GM12878 (cell line): Measurements from ENCODE around the gene FGF1. TPM values are rescaled to one million over a fixed set of nuclear protein-coding genes. Genes with fewer than 3 reads are reported as not detected.

Source experiments
- ATAC-seq: fragments of 200-7000 bp; cut with Tn5 transposase; 3 replicates; pipeline ENCODE4 v1.9.1; 2020; ENCODE audit warnings: mild to moderate bottlenecking, moderate library complexity
- BruUV-seq: library from RNA; stranded (reverse); fragments of 400-500 nt; replicated peaks from 2 replicates; lab custom pipeline; 2021; lab: Mats Ljungman, UMichigan
- CTCF ChIA-PET: fragments of 300-600 bp; sonication (Branson Sonifier 250); formaldehyde crosslinking; extraction: SDS; loops from one replicate; lab custom pipeline; 2021; ENCODE audit warnings: inconsistent platforms; lab: Yijun Ruan, JAX
- POLR2A ChIA-PET: fragments of 350-600 bp; formaldehyde crosslinking; extraction: SDS; loops from one replicate; lab custom pipeline; 2021; ENCODE audit warnings: inconsistent platforms; lab: Charles Lee
- RAD21 ChIA-PET: fragments of 300-600 bp; sonication (Branson Sonifier 250); formaldehyde crosslinking; loops from one replicate; lab custom pipeline; 2023; ENCODE audit warnings: antibody characterized with exemption; ENCODE audit not compliant: unreplicated experiment; lab: Charles Lee
- SMC1A ChIA-PET: fragments of 300-600 bp; sonication (Branson Sonifier 250); formaldehyde crosslinking; loops from one replicate; lab custom pipeline; 2023; ENCODE audit not compliant: unreplicated experiment, uncharacterized antibody; lab: Charles Lee
- DNase-seq: peaks from one replicate; pipeline ENCODE4 v3.0.0-alpha.2; 2011; ENCODE audit warnings: low read depth, low spot score
- FAIRE-seq: peaks from 3 replicates; lab custom pipeline; 2011; peaks lifted over from hg19 to GRCh38; lab: Jason Lieb, UNC
- H2AFZ ChIP-seq: 2 replicates; pipeline ENCODE4 v1.6.0; 2011; ENCODE audit warnings: low read depth, low read length, control low read depth; ENCODE audit not compliant: control insufficient read depth
- H3K27ac ChIP-seq: 2 replicates; pipeline ENCODE4 v1.5.1; 2011; ENCODE audit warnings: control low read depth; ENCODE audit not compliant: control insufficient read depth, insufficient read depth
- H3K27me3 ChIP-seq, 2 experiments: replicated peaks in 1 of 2; 2 replicates each; pipeline versions ENCODE4 v1.6.0 to v1.6.1; 2011; ENCODE audit warnings: low read length in 1 of 2; ENCODE audit not compliant: control insufficient read depth in 2 of 2, insufficient read depth in 2 of 2
- H3K36me3 ChIP-seq, 2 experiments: 2 replicates each; pipeline ENCODE4 v1.5.1; 2011; ENCODE audit warnings: low read length in 1 of 2; ENCODE audit not compliant: control insufficient read depth in 2 of 2, insufficient read depth in 2 of 2
- H3K4me1 ChIP-seq: 2 replicates; pipeline ENCODE4 v1.6.1; 2011; ENCODE audit warnings: mild to moderate bottlenecking, low read length, moderate library complexity, mixed read lengths; ENCODE audit not compliant: control insufficient read depth, insufficient read depth
- H3K4me2 ChIP-seq: 2 replicates; pipeline ENCODE4 v1.6.0; 2011; ENCODE audit warnings: control low read depth; ENCODE audit not compliant: control insufficient read depth, insufficient read depth
- H3K4me3 ChIP-seq: fragments of 200-600 bp; sonication (generic); 2 replicates; pipeline ENCODE4 v1.5.1; 2016
- H3K79me2 ChIP-seq: 2 replicates; pipeline ENCODE4 v1.6.0; 2011; ENCODE audit warnings: low read length; ENCODE audit not compliant: control insufficient read depth, insufficient read depth
- H3K9ac ChIP-seq: 2 replicates; pipeline ENCODE4 v1.8.0; 2011; ENCODE audit warnings: low read length, control low read depth, mixed read lengths; ENCODE audit not compliant: control insufficient read depth, insufficient read depth
- H3K9me3 ChIP-seq: replicated peaks from 3 replicates; pipeline ENCODE4 v1.5.1; 2011; ENCODE audit warnings: mild to moderate bottlenecking, low read length; ENCODE audit not compliant: control insufficient read depth, insufficient read depth
- H4K20me1 ChIP-seq: 2 replicates; pipeline ENCODE4 v1.6.0; 2011; ENCODE audit not compliant: control insufficient read depth, insufficient read depth
- CEBPZ ChIP-seq: fragments of 150-350 bp; IDR thresholded peaks from 2 replicates; pipeline ENCODE4 v1.6.1; 2016; ENCODE audit warnings: low read depth, low read length
- CREB1 ChIP-seq: IDR thresholded peaks from 2 replicates; pipeline ENCODE4 v1.6.1; 2012; ENCODE audit warnings: low read depth, mild to moderate bottlenecking, inconsistent platforms
- CREM ChIP-seq: IDR thresholded peaks from 2 replicates; pipeline ENCODE4 v1.6.1; 2014; ENCODE audit warnings: antibody characterized with exemption, low read depth
- E2F4 ChIP-seq: IDR thresholded peaks from 2 replicates; pipeline ENCODE4 v1.6.1; 2012; ENCODE audit warnings: low read depth, low read length, improper control_type of control experiment
- NR2C1 ChIP-seq: fragments of 450-650 bp; IDR thresholded peaks from 2 replicates; pipeline ENCODE4 v1.6.1; 2017; ENCODE audit warnings: antibody characterized with exemption, mild to moderate bottlenecking, moderate library complexity
- SPI1 ChIP-seq: IDR thresholded peaks from 2 replicates; pipeline ENCODE4 v1.6.1; 2011; ENCODE audit warnings: low read depth, mild to moderate bottlenecking, low read length, moderate library complexity, borderline replicate concordance; ENCODE audit not compliant: insufficient read depth
- SRF ChIP-seq, 2 experiments: IDR thresholded peaks; 2 replicates each; pipeline ENCODE4 v1.6.1; 2011; ENCODE audit warnings: low read depth in 2 of 2, low read length in 2 of 2, mild to moderate bottlenecking in 1 of 2, moderate library complexity in 1 of 2
- TCF3 ChIP-seq: IDR thresholded peaks from 2 replicates; pipeline ENCODE4 v1.6.1; 2012; ENCODE audit warnings: low read depth, mild to moderate bottlenecking, low read length, borderline replicate concordance; ENCODE audit not compliant: insufficient read depth
- WGBS: methylation state at CpG from one replicate; pipeline ENCODE4 v1.1.6; 2016; ENCODE audit warnings: low lambda C conversion rate; ENCODE audit not compliant: insufficient replicate concordance, insufficient coverage; ENCODE audit errors: missing lambda C conversion rate; 5-methylcytosine and 5-hydroxymethylcytosine counted together
- in situ Hi-C: fragments of 300-500 bp; cut with MboI; formaldehyde crosslinking; loops from 9 replicates; pipeline ENCODE4 v1.14.3; 2018; ENCODE audit warnings: mixed read lengths
- intact Hi-C: fragments of 100-400 bp; cut with micrococcal nuclease; formaldehyde crosslinking; loops from one replicate; pipeline ENCODE4 v1.14.2; 2022; ENCODE audit not compliant: unreplicated experiment
- polyA plus RNA-seq, 11 experiments: library from polyadenylated mRNA; depleted of rRNA in 4 of 11; unstranded in 6 of 11; stranded (reverse) in 5 of 11; fragments of >200 nt; fragmentation: Nextera tagmentation in 4 of 11; fragmentation: Illumina TruSeq in 1 of 11; extraction: Ambion mirVana in 4 of 11; extraction: Trizol in 1 of 11; gene quantifications; 1 replicate in 1 of 11; 2 replicates in 10 of 11; pipeline versions ENCODE4 v1.2.1 to v1.2.3, GENCODE V29; 2011 to 2016; ENCODE audit warnings: inconsistent platforms in 2 of 11, missing spikeins in 2 of 11, low read depth in 1 of 11
- total RNA-seq, 4 experiments: library from RNA; depleted of rRNA in 3 of 4; stranded (reverse); fragments of >200 nt in 3 of 4; fragmentation: Illumina TruSeq in 1 of 4; extraction: Trizol in 1 of 4; gene quantifications; 2 replicates each; pipeline versions ENCODE4 v1.2.1 to v1.2.3, GENCODE V29; 2013 to 2021
- TF ChIP-seq, protein P1 (sequence below), 3 experiments: IDR thresholded peaks in 2 of 3; conservative IDR thresholded peaks in 1 of 3; 2 replicates each; pipeline ENCODE4 v1.5.1; 2011; ENCODE audit warnings: low read depth in 3 of 3, low read length in 3 of 3, mild to moderate bottlenecking in 3 of 3, control low read depth in 2 of 3, moderate library complexity in 2 of 3, inconsistent platforms in 1 of 3, mixed read lengths in 1 of 3; ENCODE audit not compliant: control insufficient read depth in 2 of 3, insufficient read depth in 1 of 3; ENCODE audit errors: extremely low read depth in 1 of 3

Gene FGF1
- total and polyA plus RNA-seq, 10 of the 15 experiments (the other 5 are each of a cell fraction or from before 2014, with no cell fraction given) = not detected

GRCh38 chr5:142676318-142676717, 9.6 kb downstream of the FGF1 start:
- SMC1A ChIA-PET = interaction anchor here (1.6 kb wide), 1 partner anchor 22 kb away, joined by 4 read pairs; no protein-coding TSS in a partner anchor
- ATAC-seq (no peak), FAIRE-seq (no peak), DNase-seq (no peak)
- no peaks in the 10 kb centered on the region for H4K20me1 ChIP-seq
- RAD21 ChIA-PET = no interaction called here
- intact Hi-C loops (no loop called here), in situ Hi-C loops (no loop called here)
- no peak overlapping the region for H2AFZ ChIP-seq
- no peaks in the 10 kb centered on the region for H3K4me1 ChIP-seq
- no TSS peak for BruUV-seq
- no peaks in the 10 kb centered on the region for H3K9me3 ChIP-seq
- no peaks in the 10 kb centered on the region for H3K79me2 ChIP-seq
- no peak overlapping the region for H3K4me3 ChIP-seq
- CTCF ChIA-PET = interaction anchor here (1.2 to 1.3 kb wide), 2 partner anchors 22 to 37 kb away, joined by 3 to 5 read pairs; no protein-coding TSS in a partner anchor
- POLR2A ChIA-PET = no interaction called here
- TF ChIP-seq CREB1 (no peak), SRF (IDR thresholded peaks at IDR 0.05; ENCODE audit: low read depth in 2 of 2, low read length in 2 of 2) (no peak), TCF3 (no peak), CREM (no peak), SPI1 (no peak), CEBPZ (no peak), E2F4 (no peak), NR2C1 (no peak)
- TF ChIP-seq, protein P1, sequence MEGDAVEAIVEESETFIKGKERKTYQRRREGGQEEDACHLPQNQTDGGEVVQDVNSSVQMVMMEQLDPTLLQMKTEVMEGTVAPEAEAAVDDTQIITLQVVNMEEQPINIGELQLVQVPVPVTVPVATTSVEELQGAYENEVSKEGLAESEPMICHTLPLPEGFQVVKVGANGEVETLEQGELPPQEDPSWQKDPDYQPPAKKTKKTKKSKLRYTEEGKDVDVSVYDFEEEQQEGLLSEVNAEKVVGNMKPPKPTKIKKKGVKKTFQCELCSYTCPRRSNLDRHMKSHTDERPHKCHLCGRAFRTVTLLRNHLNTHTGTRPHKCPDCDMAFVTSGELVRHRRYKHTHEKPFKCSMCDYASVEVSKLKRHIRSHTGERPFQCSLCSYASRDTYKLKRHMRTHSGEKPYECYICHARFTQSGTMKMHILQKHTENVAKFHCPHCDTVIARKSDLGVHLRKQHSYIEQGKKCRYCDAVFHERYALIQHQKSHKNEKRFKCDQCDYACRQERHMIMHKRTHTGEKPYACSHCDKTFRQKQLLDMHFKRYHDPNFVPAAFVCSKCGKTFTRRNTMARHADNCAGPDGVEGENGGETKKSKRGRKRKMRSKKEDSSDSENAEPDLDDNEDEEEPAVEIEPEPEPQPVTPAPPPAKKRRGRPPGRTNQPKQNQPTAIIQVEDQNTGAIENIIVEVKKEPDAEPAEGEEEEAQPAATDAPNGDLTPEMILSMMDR (IDR thresholded peaks at IDR 0.05 in 2 of 3, conservative IDR thresholded peaks at IDR 0.05 in 1 of 3; ENCODE audit: control insufficient read depth in 2 of 3, extremely low read depth in 1 of 3, insufficient read depth in 1 of 3, low read depth in 3 of 3, low read length in 3 of 3) = no peak
- no peaks in the 10 kb centered on the region for H3K36me3 ChIP-seq
- H3K27me3 ChIP-seq = peaks cover 0 to 3% of the 10 kb centered on the region in 2 experiments; a peak in 2 of 4 replicates
- 50% methylated on average over 4 of the region's 4 CpGs for WGBS
- H3K27ac ChIP-seq = no peak overlapping the region
- H3K4me2 ChIP-seq = no peak overlapping the region
- no peak overlapping the region for H3K9ac ChIP-seq
